NCI-H146 (cell line): ENCODE results near the gene MCM8.

Experiments used
- DNase-seq: peaks from one replicate; lab custom pipeline; 2025; lab: John Stamatoyannopoulos, UW

Gene MCM8

GRCh38 chr20:5950271-5951031, at the start of gene MCM8, which contains the start of gene TRMT6:
TSS of gene MCM8 (plus strand) at chr20:5950652. CDS start at chr20:5952016, 1,364 bp downstream.
TSS of gene TRMT6 (minus strand) at chr20:5950533. CDS start at chr20:5950405, 128 bp downstream.
- DNase-seq: peak; percentile 99

- DNase-seq: no peak
These were observed 49.5 kb upstream of the MCM8 start for GRCh38 chr20:5900908-5901307.

GRCh38 chr20:5908981-5909380, 41.5 kb upstream of the MCM8 start:
- DNase-seq: no peak

GRCh38 chr20:5910186-5910585, 40.3 kb upstream of the MCM8 start:
- peak; percentile 31 for DNase-seq

- no peak for DNase-seq
These were observed 37.3 kb upstream of the MCM8 start for GRCh38 chr20:5913166-5913565.

- DNase-seq: no peak
These were observed 35.6 kb upstream of the MCM8 start for GRCh38 chr20:5914859-5915258.

- no peak for DNase-seq
These were observed 31.4 kb upstream of the MCM8 start for GRCh38 chr20:5918856-5919625.

GRCh38 chr20:5919626-5920544, 30.6 kb upstream of the MCM8 start:
- no peak for DNase-seq

GRCh38 chr20:5920581-5920980, 29.9 kb upstream of the MCM8 start:
- no peak for DNase-seq

GRCh38 chr20:5923493-5923892, 27.0 kb upstream of the MCM8 start:
- DNase-seq: no peak

GRCh38 chr20:5925551-5925950, 24.9 kb upstream of the MCM8 start:
- DNase-seq: no peak

- no peak for DNase-seq
These were observed 22.5 kb upstream of the MCM8 start for GRCh38 chr20:5927749-5928462.

- DNase-seq: no peak
These were observed 21.4 kb upstream of the MCM8 start for GRCh38 chr20:5928836-5929715.

- DNase-seq: no peak
These were observed 19.0 kb upstream of the MCM8 start for GRCh38 chr20:5931411-5931810.

GRCh38 chr20:5932796-5933195, 17.7 kb upstream of the MCM8 start:
- DNase-seq: no peak

- peak; percentile 46 for DNase-seq
These were observed 16.5 kb upstream of the MCM8 start for GRCh38 chr20:5933802-5934436.

- DNase-seq: no peak
These were observed 15.1 kb upstream of the MCM8 start for GRCh38 chr20:5935384-5935783.

GRCh38 chr20:5936238-5936637, 14.2 kb upstream of the MCM8 start:
- no peak for DNase-seq

- DNase-seq: no peak
These were observed 11.9 kb upstream of the MCM8 start for GRCh38 chr20:5938456-5939029.

GRCh38 chr20:5945963-5946362, 4.5 kb upstream of the MCM8 start:
- no peak for DNase-seq
